Left renal cortex interstitium (tissue), 4 donors: ENCODE results near the gene ANO8. TPM values are rescaled to one million over a fixed set of nuclear protein-coding genes. Genes with fewer than 3 reads are reported as not detected.
A peak's percentile ranks its signal among the peaks of the same experiment; 100 is the strongest.

Experiments
- DNase-seq, 4 donors: peaks; one replicate each; pipeline ENCODE4 v3.0.0-alpha.2; 2013; ENCODE audit warnings: low read depth in 4 of 4, low spot score in 2 of 4, missing footprints in 1 of 4
- polyA plus RNA-seq, 4 donors: library from polyadenylated mRNA; unstranded; fragments of 120-200 nt; gene quantifications; one replicate each; pipeline ENCODE4 v1.2.1, GENCODE V29; 2013; ENCODE audit not compliant: insufficient read length in 4 of 4

The ANO8 gene
- polyA plus RNA-seq, 4 donors: 8.3 to 21.1 (median 13.1) TPM

DNA sequence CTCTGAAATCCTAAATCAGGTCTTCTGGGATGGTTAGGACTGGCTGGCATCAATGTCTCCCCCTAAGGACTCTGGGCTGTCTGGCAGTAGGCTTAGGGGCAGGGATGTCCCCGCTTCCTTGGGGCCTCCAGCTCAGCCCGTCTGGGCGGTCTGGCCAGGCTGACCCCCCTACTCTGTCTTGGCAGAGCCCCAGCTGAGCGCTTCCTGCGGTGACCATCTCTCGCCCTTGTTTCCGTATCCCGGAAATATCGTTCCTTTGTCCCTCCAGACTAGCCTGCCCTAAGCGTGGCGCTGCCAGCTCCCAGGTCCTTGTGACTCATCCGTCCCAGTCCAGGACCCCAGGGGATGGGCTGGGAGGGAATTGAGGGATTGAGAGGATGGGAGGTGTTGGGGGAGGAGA is 14.0 kb upstream of the ANO8 start:
- DNase-seq: peak in 2 of 4 donors; percentile 55 to 56

DNA sequence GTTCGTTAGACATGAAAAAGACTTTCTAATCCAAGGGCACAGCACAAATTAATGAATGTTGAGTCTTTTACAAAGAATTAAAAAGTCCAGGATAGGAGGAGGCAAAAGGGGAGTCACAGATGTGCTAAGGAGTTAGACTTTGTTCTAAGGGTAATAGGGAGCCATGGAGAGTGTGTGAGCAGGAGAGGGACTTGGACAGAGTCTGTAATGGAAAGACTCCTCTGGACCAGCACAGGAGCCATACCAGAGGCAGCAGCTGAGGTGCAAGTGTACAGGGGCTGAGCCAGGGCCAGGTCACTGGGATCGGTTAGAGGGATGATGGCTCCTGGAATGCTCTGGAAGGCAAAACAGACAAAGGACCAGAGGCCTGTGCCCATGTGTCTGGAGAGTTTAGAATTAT is 13.2 kb upstream of the ANO8 start:
- no peak for DNase-seq

DNA sequence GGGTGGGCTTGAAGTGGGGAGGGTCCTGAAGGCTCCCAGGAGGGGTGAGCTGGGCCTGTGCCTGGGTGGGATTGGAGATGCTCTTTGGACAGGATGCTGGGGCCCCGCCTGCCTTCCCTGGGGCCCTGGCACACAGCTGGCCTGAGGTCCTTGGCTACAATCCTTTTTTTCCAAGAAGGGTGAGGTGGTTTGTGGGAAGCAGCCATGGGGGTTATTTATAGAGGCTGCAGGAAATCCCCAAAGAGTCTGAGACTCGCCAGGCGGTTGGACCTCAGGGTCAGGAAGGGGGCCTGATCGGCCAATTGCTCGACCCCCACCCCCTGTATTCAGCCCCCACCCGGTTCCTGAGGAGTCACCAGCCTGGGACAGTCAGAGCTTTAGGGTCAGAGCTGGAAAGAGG is 12.7 kb upstream of the ANO8 start:
- DNase-seq: no peak

DNA sequence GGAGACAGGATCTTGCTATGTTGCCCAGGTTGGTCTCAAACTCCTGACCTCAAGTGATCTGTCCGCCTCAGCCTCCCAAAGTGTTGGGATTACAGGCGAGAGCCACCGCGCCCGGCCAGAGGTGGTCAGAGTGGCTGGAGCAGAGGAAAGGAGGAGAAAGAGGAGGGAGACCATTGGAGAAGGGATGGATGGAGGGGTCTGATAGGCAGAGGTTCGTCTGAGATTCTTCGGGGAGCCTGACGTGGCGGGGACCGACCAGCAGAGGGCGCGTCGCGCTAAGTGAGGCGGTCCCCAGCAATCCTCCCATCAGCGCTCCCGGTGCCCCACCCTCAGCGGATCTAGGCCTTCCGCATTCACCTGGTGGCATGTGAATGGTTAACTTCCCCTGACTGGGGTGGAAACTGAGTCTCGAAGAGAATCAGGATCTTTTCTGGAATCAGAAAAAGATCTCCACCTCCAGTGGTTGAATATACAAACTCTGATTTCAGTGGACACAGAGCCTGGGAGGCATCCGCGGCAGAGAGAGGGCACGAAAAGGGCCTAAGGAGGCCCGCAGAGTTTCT is 11.5 kb upstream of the ANO8 start:
- DNase-seq: no peak

DNA sequence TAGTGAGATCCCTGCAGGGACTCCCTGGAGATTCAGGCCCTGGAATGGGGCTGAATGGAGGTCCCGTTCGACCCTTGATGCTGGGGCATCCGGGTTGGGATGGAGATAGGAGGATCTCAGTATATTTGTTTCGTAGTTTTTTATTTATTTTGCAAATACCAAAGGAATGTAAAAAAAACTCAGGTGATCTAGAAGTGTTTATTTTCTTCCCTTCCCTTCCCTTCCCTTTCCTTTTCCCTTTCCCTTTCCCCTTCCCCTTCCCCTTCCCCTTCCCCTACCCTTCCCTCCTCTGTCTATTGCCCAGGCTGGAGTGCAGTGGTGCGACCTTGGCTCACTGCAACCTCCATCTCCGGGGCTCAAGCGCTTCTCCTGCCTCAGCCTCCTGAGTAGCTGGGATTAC is 7.2 kb upstream of the ANO8 start:
- no peak for DNase-seq

DNA sequence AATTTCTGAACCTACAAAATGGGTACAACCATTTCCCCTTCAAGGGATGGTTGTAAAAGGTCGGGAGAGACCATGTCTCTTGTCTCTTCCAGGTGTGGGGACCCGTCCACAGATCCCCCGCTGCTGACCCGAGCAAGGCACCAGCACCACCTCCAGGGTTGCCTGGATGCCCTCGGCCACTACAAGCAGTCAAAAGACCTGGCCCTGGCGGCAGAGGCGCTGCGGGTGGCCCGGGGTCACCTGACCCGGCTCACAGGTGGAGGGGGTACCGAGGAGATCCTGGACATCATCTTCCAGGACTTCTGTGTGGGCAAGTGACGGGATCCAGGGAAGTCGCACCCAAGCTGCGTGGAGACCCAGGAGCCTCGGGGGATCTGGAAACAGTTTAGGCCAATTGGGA is 6.7 kb upstream of the ANO8 start:
- DNase-seq: no peak

DNA sequence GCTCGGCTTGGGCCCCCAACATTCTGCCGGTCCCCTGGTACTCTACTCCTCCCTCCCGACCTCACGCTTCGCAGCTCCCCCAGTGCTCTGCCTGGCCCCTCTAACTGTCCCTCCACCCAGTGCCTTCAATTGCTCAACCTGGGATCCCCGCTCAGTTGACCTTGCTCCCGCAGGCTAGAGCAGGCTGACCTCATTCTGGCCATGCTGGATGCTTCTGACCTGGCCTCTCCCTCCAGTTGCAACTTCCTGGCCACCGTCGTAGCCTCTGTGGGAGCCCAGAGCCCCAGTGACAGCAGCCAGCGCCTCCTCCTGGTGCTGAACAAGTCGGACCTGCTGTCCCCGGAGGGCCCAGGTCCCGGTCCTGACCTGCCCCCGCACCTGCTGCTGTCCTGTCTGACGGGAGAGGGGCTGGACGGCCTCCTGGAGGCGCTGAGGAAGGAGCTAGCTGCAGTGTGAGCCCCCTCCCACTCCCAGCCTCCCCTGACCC is 6.3 kb upstream of the ANO8 start:
- DNase-seq: no peak

DNA sequence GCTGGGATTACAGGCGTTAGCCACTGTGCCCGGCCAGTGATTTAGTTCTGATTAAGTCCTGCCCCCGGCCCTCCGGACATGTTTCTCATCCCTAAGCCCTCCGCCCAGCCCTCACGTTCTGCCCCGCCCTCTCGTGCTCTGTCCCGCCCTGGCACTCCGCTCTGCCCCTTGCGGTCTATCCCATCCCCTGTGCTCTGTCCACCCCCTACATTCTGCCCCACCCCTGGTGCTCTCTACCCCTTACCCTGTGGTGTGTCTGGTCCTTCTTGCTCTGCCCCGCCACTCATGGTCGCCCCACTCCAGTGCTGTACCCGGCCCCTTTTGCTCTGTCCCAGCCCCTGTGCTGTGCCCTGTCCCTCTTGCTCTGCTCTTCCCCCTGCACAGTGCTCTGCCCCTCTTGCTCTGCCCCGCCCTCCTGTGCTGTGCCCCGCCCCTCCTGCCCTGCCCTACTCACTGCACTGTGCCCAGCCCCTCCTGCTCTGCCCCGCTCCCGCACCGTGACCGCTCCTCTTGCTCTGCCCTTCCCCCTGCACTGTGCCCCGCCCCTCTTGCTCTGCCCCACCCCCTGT is 5.7 kb upstream of the ANO8 start:
- DNase-seq: no peak

DNA sequence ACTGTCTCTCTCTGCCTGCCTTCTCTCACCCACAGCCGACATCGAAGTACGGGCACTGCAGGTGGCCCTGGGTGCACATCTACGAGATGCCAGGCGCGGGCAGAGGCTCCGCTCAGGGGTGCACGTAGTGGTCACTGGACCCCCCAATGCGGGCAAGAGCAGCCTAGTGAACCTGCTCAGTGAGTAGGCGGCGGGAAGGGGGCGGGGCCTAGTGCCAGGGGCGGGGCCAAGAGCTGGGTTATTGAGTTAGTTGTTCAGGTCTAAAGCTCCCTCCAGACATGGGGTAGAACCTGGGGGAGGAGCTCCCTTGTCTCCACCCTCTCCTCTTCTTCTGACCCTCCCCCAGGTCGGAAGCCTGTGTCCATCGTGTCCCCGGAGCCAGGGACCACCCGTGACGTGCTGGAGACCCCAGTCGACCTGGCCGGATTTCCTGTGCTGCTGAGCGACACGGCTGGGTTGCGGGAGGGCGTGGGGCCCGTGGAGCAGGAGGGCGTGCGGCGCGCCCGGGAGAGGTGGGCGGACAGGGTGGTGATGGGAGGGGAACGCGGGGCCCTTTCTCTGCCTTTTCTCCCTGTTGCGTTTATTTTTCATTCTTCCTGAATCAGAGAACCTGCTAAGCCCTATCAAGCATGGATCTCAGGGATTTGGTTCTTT is 4.6 kb upstream of the ANO8 start:
- no peak for DNase-seq

DNA sequence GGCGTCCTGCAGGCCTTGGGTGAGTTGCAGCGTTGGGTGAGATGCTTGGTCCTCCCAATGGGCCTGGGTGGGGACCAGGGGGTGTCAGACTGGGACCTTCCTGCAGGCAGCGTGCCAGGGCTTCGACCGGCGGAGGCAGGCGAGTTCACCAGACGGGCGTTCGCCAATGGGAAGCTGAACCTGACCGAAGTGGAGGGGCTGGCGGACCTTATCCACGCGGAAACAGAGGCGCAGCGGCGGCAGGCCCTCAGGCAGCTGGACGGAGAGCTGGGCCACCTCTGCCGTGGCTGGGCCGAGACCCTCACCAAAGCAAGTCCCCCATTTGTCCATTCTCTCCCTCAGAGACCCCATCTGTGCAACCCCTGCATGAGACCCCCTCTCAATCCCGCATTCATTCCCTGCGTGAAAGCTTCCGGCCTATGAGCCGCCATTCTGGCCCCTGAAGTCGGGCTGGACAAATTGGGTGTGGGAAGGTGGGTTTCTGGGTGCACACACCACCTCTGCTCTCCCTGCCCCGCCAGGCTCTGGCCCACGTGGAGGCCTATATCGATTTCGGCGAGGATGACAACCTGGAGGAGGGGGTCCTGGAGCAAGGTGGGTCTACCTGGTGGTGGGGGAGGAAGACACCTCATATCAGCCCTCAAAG is 3.9 kb upstream of the ANO8 start:
- no peak for DNase-seq

DNA sequence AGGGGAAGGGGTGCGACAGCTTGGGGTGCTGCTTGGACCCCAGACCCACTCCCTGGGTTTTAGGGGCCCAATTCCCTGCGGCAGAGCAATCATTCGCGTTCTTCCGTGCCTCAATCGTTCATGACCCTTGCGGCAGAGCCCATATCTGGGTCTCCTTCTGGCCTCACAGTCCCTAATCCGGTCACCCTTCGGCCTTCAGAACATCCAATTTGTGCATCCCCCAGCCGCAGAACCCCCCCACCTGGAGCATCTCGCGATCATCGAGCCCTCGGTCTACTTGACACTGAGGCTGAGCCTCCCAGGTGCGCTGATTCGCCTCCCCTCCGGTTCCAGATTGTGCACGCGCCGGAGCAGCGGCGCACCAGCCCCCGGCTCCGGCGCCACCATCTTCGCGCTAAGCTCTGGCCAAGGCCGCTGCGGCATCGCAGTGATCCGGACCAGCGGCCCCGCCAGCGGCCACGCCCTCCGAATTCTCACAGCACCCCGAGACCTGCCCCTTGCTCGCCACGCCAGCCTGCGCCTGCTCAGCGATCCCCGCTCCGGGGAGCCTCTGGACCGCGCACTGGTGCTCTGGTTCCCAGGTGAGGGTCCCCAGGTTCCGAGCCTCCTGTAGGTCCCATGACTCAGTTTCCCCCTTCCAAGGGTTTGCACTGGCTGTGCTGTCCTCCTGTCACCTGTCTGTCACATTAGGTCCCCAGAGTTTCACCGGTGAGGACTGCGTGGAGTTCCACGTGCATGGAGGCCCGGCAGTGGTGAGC is 3.2 kb upstream of the ANO8 start:
- no peak for DNase-seq

DNA sequence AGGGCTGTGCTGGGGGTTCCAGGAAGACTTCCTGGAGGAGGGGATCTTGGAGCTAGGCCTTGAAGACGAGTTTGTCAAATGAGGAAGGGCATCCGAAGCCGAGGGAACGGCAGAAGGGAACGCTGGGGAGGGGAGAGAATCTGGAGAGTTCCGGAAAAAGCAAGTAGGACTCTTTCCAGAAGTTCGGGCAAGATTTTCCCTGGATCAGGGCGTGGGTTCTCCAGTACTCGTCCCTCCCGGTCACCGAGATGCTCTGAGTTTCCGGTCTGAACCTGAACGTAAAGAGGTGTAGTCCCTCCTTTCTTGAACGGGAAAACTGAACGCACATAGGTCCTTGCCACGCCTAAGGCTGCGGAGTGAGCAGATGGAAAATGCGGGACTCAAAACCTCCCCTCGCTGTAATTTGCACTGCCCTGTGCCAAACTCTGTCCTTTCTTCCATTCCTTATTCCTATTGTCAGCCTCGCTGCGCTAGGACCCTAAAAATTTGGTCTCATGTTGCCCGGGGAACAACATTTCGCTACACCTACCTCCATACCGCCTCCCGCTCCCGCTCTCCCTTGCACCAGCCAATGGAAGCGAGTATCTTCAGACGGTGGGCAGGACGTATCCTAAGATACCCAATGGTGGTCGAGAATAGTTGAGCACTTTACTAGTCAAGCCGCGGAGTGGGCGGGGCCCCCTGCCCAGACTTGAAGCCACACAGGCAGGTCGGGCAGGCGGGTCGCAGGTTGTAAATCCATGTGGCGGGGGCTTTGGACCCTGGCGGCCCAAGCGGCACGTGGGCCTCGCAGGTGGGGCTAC is 2.4 kb upstream of the ANO8 start, which contains the start of gene GTPBP3:
Gene GTPBP3, plus strand, starts transcription at position 682 of the 803 bp plus-strand sequence. Its CDS starts 59 bp downstream, at position 741.
- peak; percentile 91 to 97 (median 96) for DNase-seq

DNA sequence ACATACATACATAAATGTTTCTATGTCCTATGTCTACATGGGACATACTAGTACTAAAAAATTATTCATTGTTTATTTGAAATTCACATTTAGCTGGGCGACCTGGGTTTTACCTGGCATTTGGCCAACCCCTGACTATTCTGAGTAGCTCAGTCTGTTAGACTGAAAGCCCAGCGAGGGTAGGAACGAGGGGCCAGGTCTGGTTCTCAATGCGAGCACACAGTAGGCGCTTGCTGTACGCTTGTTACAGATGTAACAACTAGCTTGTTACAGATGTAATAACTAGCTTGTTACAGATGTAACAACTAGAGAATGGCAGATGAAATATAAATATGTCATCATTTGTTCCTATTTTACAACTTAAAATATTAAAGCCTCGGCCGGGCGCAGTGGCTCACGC is 920 bp upstream of the ANO8 start:
- DNase-seq: no peak

DNA sequence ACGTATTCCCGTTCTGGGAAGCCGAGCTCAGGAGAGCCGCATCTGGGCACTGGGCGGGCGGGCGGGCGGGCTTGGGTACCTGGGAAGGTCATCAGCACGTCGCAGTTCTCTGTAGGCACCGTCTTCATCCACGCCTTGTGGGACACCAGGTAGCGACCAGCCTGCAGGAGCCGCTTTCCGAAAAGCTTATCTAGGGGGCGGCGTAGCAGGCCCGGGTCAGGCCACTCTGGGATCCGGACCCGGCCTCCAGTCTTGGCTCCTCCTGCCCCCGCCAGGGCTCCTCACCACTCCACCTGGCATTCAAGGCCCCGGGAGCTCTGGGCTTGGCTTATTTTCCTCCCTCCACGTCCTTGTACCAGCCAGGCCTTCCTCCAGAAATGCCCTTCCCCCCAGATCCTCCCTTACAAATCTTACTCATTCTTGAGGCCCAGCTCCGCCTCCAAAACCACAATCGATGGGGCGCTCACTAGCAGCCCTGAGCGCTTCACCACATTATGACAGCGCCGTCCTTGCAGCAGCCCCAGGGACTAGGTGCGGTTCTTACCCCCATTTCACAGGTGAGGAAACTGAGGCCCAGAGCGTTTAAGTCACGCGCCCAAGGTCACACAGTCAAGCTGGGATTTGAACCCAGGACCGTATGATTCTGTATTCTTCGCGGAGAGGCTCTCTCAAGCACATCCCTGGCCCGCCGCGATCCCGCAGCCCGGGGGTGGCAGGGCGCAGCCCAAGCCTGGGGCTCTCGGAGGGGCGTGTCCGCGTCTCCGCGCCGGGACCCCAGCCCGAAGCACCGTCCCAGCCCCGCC is 843 bp downstream of the ANO8 start:
- DNase-seq: no peak

DNA sequence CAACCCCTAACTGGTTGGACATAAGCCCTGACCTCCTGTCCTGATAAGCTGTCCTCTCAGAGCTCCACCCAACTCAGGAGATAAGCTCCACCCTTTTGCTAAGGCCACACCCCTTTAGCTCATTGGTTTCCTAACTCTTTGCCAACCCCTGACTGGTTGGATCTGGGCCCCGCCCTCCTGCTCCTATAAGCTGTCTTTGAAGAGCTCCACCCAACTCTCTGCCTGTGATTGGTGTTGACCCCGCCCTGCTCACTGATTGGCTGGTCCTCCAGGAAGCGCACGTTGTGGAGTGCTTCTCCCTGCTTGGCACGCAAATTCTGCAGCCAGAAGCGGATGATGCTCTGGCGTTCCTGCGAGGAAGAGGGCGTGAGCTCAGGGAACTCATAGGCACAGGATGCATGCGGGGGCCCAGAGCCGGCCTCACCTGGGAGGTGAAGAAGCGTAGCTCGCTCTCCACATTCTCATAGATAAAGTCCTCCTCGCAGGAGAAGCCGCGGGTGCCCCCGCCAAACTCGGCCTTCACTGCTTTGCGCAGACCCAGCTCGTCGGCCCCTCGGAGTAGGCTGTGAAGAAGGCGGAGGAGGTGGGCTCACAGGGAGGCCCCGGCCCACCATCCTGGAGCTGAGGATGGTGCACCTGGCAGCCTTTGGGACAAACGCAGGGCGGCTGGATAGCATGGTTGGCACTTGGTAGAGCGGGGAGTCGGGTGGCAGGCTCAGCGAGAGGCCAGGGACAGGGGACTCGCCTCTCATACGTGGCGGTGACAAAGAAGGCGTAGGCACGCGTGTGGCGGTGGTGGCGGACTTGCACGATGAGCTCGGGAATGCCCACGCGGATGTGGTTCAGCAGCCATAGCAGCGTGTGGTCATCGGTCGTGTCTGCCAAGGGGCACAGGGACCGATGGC is 1.7 kb downstream of the ANO8 start:
- no peak for DNase-seq

DNA sequence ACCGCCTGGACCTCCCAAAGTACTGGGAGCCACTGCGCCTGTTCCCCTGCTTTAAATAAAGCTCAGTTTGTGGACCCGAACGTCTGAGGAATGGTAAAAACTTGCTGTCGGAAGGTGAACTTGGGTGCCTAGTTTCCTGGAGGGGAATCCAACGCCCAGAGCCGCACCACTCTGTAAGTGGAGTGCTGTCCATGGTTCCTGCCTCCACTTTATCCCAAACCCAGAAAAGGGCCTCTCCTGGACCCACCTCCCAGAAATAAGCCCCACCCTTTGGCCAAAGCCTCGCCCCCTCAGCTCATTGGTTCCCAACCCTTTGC is 2.3 kb downstream of the ANO8 start:
- DNase-seq: no peak

DNA sequence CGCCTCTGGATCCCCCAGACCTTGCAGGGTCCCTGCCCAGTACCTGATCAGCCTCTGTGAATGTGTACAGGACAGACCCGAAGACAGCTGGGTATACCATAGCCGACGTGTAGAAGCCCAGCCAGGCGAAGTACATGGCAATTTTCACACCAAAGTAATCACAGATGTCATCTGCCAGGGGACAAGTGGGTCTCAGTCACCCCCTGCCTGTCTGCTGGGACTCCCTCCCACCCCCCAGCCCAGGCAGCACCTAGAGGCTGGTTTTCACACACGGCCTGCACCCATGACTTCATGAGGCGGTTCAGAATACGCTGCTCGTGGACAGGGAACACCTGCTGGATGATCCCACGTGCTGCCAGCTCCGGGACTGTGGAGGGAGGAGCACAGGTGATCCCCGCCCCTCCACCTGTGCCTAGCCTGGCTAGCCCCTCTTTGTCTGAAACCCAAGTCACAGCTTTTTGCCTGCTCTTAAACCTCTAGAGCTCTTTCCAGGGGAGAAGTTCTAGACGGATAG is 3.6 kb downstream of the ANO8 start:
- no peak for DNase-seq
